ENCODE measurements around the gene MAPRE2.

- TF ChIP-seq POLR2AphosphoS5 (IDR thresholded peaks at IDR 0.05; ENCODE audit: borderline replicate concordance, low read depth, low read length): no peak
- no peak for TF ChIP-seq EZH2 (IDR thresholded peaks at IDR 0.05)
- TF ChIP-seq FOXP2 (optimal IDR thresholded peaks at IDR 0.05; ENCODE audit: control extremely low read depth, extremely low read length, insufficient read depth): no peak
Measured at GRCh38 chr18:35163721-35164120, 122.5 kb downstream of the MAPRE2 start.
